H1 (cell line): Measurements from ENCODE around the gene LAMC3. TPM values are rescaled to one million over a fixed set of nuclear protein-coding genes. Genes with fewer than 3 reads are reported as not detected.

Experiments used
- CTCF ChIA-PET: fragments of 300-600 bp; sonication (Branson Sonifier 250); formaldehyde crosslinking; loops from one replicate; lab custom pipeline; 2021; ENCODE audit not compliant: partially characterized antibody; lab: Charles Lee
- POLR2A ChIA-PET: fragments of 300-600 bp; sonication (Branson Sonifier 250); formaldehyde crosslinking; loops from one replicate; lab custom pipeline; 2021; ENCODE audit warnings: inconsistent platforms; ENCODE audit not compliant: partially characterized antibody; lab: Charles Lee
- DNase-seq, 2 experiments: peaks; one replicate each; pipeline versions ENCODE4 v3.0.0 to v3.0.0-alpha.2; 2010 to 2022; ENCODE audit warnings: low spot score in 2 of 2, low read depth in 1 of 2, mixed read lengths in 1 of 2
- FAIRE-seq: peaks from 2 replicates; lab custom pipeline; 2011; peaks lifted over from hg19 to GRCh38; lab: Jason Lieb, UNC
- H2AFZ ChIP-seq: 2 replicates; pipeline ENCODE4 v1.8.1; 2012; ENCODE audit warnings: low read length, inconsistent platforms
- H2AK5ac ChIP-seq: 2 replicates; pipeline ENCODE4 v1.6.1; 2013; ENCODE audit warnings: low read depth, low read length
- H2BK120ac ChIP-seq: replicated peaks from 2 replicates; pipeline ENCODE3; 2013; ENCODE audit warnings: low read depth, low read length, inconsistent platforms
- H2BK12ac ChIP-seq: 2 replicates; pipeline ENCODE4 v1.6.1; 2013; ENCODE audit warnings: low read depth, low read length
- H2BK15ac ChIP-seq: 2 replicates; pipeline ENCODE4 v1.6.1; 2013; ENCODE audit warnings: low read length
- H2BK20ac ChIP-seq: 2 replicates; pipeline ENCODE4 v1.6.1; 2013; ENCODE audit warnings: low read length
- H2BK5ac ChIP-seq: 2 replicates; pipeline ENCODE4 v1.6.1; 2013; ENCODE audit warnings: low read depth, low read length
- H3K14ac ChIP-seq: 2 replicates; pipeline ENCODE4 v1.6.1; 2013; ENCODE audit warnings: inconsistent platforms; ENCODE audit not compliant: insufficient read length
- H3K18ac ChIP-seq: 2 replicates; pipeline ENCODE4 v1.6.1; 2013; ENCODE audit warnings: low read length; ENCODE audit errors: extremely low read depth
- H3K23ac ChIP-seq: 2 replicates; pipeline ENCODE4 v1.6.1; 2013; ENCODE audit warnings: inconsistent platforms; ENCODE audit not compliant: insufficient read length
- H3K23me2 ChIP-seq: 2 replicates; pipeline ENCODE4 v1.6.1; 2013; ENCODE audit warnings: low read depth, low read length
- H3K27ac ChIP-seq: 2 replicates; pipeline ENCODE4 v1.6.1; 2011; ENCODE audit warnings: low read depth, low read length, inconsistent platforms
- H3K27me3 ChIP-seq, 4 experiments: replicated peaks in 1 of 4; 1 replicate in 1 of 4; 2 replicates in 3 of 4; pipeline versions ENCODE4 v1.6.1 to v1.8.1; 2011 to 2013; ENCODE audit warnings: low read length in 3 of 4, mild to moderate bottlenecking in 3 of 4, inconsistent platforms in 2 of 4, mixed read lengths in 2 of 4, moderate library complexity in 1 of 4; ENCODE audit not compliant: control insufficient read depth in 3 of 4, insufficient read depth in 3 of 4; ENCODE audit errors: extremely low read depth in 1 of 4
- H3K36me3 ChIP-seq, 4 experiments: 2 replicates each; pipeline versions ENCODE4 v1.6.1 to v1.8.1; 2011 to 2013; ENCODE audit warnings: mild to moderate bottlenecking in 4 of 4, low read length in 3 of 4, moderate library complexity in 2 of 4, control low read depth in 1 of 4, inconsistent platforms in 1 of 4; ENCODE audit not compliant: insufficient read depth in 4 of 4, control insufficient read depth in 2 of 4
- H3K4ac ChIP-seq: replicated peaks from 2 replicates; pipeline ENCODE3; 2013; ENCODE audit warnings: low read length, low read depth, mixed read lengths, inconsistent platforms; ENCODE audit not compliant: insufficient read length
- H3K4me1 ChIP-seq, 4 experiments: replicated peaks in 1 of 4; 1 replicate in 1 of 4; 2 replicates in 3 of 4; pipeline versions ENCODE4 v1.6.1 to v1.8.1; 2011 to 2013; ENCODE audit warnings: low read length in 3 of 4, inconsistent platforms in 2 of 4, mixed read lengths in 1 of 4; ENCODE audit not compliant: insufficient read depth in 4 of 4, control insufficient read depth in 3 of 4
- H3K4me2 ChIP-seq, 2 experiments: 2 replicates each; pipeline versions ENCODE4 v1.6.1 to v1.8.1; 2011 to 2013; ENCODE audit warnings: low read depth in 2 of 2, low read length in 2 of 2, control low read depth in 1 of 2, inconsistent platforms in 1 of 2, mild to moderate bottlenecking in 1 of 2; ENCODE audit not compliant: insufficient read depth in 1 of 2
- H3K4me3 ChIP-seq, 4 experiments: fragments of 200-600, 300-600 bp in 1 of 4; sonication (generic), shearing (Covaris generic), sonication (Bioruptor Twin) in 1 of 4; 2 replicates each; pipeline versions ENCODE4 v1.5.1 to v1.8.1; 2011 to 2016; ENCODE audit warnings: low read length in 4 of 4, low read depth in 3 of 4, control low read depth in 2 of 4, inconsistent platforms in 2 of 4, mild to moderate bottlenecking in 2 of 4, mixed read lengths in 1 of 4, moderate library complexity in 1 of 4; ENCODE audit not compliant: insufficient read depth in 2 of 4; ENCODE audit errors: extremely low read depth in 1 of 4
- H3K56ac ChIP-seq: replicated peaks from 2 replicates; pipeline ENCODE3; 2013; ENCODE audit warnings: low read depth, mild to moderate bottlenecking, mixed read lengths, low read length, inconsistent platforms; ENCODE audit not compliant: insufficient read length
- H3K79me1 ChIP-seq: 2 replicates; pipeline ENCODE4 v1.6.1; 2013; ENCODE audit warnings: low read depth, low read length, control low read depth
- H3K79me2 ChIP-seq, 2 experiments: 2 replicates each; pipeline versions ENCODE4 v1.6.1 to v1.8.1; 2012 to 2013; ENCODE audit warnings: low read length in 2 of 2, mild to moderate bottlenecking in 2 of 2, inconsistent platforms in 1 of 2; ENCODE audit not compliant: insufficient read depth in 2 of 2, control insufficient read depth in 1 of 2
- H3K9ac ChIP-seq, 4 experiments: replicated peaks in 1 of 4; 1 replicate in 1 of 4; 2 replicates in 3 of 4; pipeline versions ENCODE4 v1.6.1 to v1.8.1; 2011 to 2013; ENCODE audit warnings: low read depth in 3 of 4, low read length in 3 of 4, control low read depth in 2 of 4, mild to moderate bottlenecking in 2 of 4, moderate library complexity in 2 of 4, inconsistent platforms in 1 of 4; ENCODE audit errors: extremely low read depth in 1 of 4
- H3K9me3 ChIP-seq, 2 experiments: 2 replicates each; pipeline versions ENCODE4 v1.6.1 to v1.8.1; 2012 to 2013; ENCODE audit warnings: mild to moderate bottlenecking in 2 of 2, moderate library complexity in 2 of 2, control low read depth in 1 of 2, inconsistent platforms in 1 of 2, low read depth in 1 of 2, low read length in 1 of 2, mixed read lengths in 1 of 2; ENCODE audit not compliant: insufficient read depth in 2 of 2
- H4K20me1 ChIP-seq, 2 experiments: replicated peaks in 1 of 2; 2 replicates each; pipeline versions ENCODE3 to v1.8.1; 2011 to 2013; ENCODE audit warnings: inconsistent platforms in 2 of 2, low read length in 2 of 2, mild to moderate bottlenecking in 1 of 2; ENCODE audit not compliant: insufficient read depth in 2 of 2, control insufficient read depth in 1 of 2
- H4K5ac ChIP-seq: 2 replicates; pipeline ENCODE4 v1.6.1; 2013; ENCODE audit warnings: low read length, low read depth, mixed read lengths, inconsistent platforms; ENCODE audit not compliant: insufficient read length
- H4K8ac ChIP-seq: 2 replicates; pipeline ENCODE4 v1.8.0; 2013; ENCODE audit warnings: mild to moderate bottlenecking, moderate library complexity, low read length, inconsistent platforms; ENCODE audit not compliant: insufficient read depth; ENCODE audit errors: extremely low read depth
- H4K91ac ChIP-seq: replicated peaks from 2 replicates; pipeline ENCODE3; 2013; ENCODE audit warnings: low read length, mixed read lengths, inconsistent platforms; ENCODE audit not compliant: insufficient read length
- HDAC6 ChIP-seq: IDR thresholded peaks from one replicate; pipeline ENCODE4 v1.7.1; 2012; ENCODE audit warnings: low read depth, mild to moderate bottlenecking, inconsistent platforms, low read length, moderate library complexity
- KDM1A ChIP-seq: fragments of 200-600, 300-600 bp; sonication (generic); IDR thresholded peaks from 2 replicates; pipeline ENCODE4 v1.7.1; 2016; ENCODE audit warnings: mild to moderate bottlenecking, low read length, borderline replicate concordance
- POLR2A ChIP-seq, 2 experiments: IDR thresholded peaks; 1 replicate in 1 of 2; 2 replicates in 1 of 2; pipeline ENCODE4 v1.6.1; 2011; ENCODE audit warnings: low read depth in 2 of 2, low read length in 2 of 2, mild to moderate bottlenecking in 2 of 2; ENCODE audit errors: control extremely low read depth in 1 of 2
- RFX5 ChIP-seq: IDR thresholded peaks from 2 replicates; pipeline ENCODE4 v1.6.1; 2011; ENCODE audit warnings: low read depth, low read length, improper control_type of control experiment, borderline replicate concordance
- SAP30 ChIP-seq: fragments of 300-600 bp; sonication (generic); IDR thresholded peaks from 2 replicates; pipeline ENCODE4 v1.7.1; 2012; ENCODE audit warnings: low read length, moderate library complexity, mild to moderate bottlenecking, inconsistent platforms; ENCODE audit not compliant: insufficient read depth, insufficient replicate concordance
- SUZ12 ChIP-seq: fragments of 200-600 bp; sonication (generic); IDR thresholded peaks from 2 replicates; pipeline ENCODE4 v1.6.1; 2012; ENCODE audit warnings: mild to moderate bottlenecking, inconsistent platforms, low read length, moderate library complexity, mixed read lengths
- WGBS, 2 experiments: shearing (Covaris generic) in 1 of 2; methylation state at CpG; one replicate each; pipeline versions ENCODE4 v1.1.6 to v1.1.7; 2013 to 2015; ENCODE audit warnings: low lambda C conversion rate in 2 of 2, mixed read lengths in 2 of 2, inconsistent platforms in 1 of 2, low coverage in 1 of 2, missing lambda C conversion rate in 1 of 2; ENCODE audit not compliant: insufficient replicate concordance in 2 of 2, insufficient coverage in 1 of 2, insufficient read length in 1 of 2; ENCODE audit errors: extremely low coverage in 1 of 2, missing lambda C conversion rate in 1 of 2; 5-methylcytosine and 5-hydroxymethylcytosine counted together
- polyA plus RNA-seq, 7 experiments: library from polyadenylated mRNA; depleted of rRNA in 3 of 7; stranded (reverse) in 5 of 7; unstranded in 2 of 7; fragments of >200 nt in 5 of 7; fragments of 200-250 nt in 2 of 7; gene quantifications; 1 replicate in 5 of 7; 2 replicates in 1 of 7; 4 replicates in 1 of 7; pipeline versions ENCODE4 v1.2.1 to v1.2.3, GENCODE V29; 2011 to 2013; ENCODE audit warnings: missing spikeins in 2 of 7, mixed read lengths in 2 of 7
- total RNA-seq: library from RNA; stranded (reverse); fragmentation: NEBNext Ultra II Directional; extraction: Animal tissue kit (Norgen Biotek cat#: 25700); gene quantifications from 2 replicates; pipeline ENCODE4 v1.2.1, GENCODE V29; 2021
- TF ChIP-seq, protein P1 (sequence below): IDR thresholded peaks from 2 replicates; pipeline ENCODE4 v1.6.1; 2011; ENCODE audit warnings: low read length, improper control_type of control experiment

Gene LAMC3
- total and polyA plus RNA-seq, 2 of the 8 experiments (the other 6 are each of a cell fraction or from before 2014, with no cell fraction given): 9.3 to 12.3 TPM

DNA sequence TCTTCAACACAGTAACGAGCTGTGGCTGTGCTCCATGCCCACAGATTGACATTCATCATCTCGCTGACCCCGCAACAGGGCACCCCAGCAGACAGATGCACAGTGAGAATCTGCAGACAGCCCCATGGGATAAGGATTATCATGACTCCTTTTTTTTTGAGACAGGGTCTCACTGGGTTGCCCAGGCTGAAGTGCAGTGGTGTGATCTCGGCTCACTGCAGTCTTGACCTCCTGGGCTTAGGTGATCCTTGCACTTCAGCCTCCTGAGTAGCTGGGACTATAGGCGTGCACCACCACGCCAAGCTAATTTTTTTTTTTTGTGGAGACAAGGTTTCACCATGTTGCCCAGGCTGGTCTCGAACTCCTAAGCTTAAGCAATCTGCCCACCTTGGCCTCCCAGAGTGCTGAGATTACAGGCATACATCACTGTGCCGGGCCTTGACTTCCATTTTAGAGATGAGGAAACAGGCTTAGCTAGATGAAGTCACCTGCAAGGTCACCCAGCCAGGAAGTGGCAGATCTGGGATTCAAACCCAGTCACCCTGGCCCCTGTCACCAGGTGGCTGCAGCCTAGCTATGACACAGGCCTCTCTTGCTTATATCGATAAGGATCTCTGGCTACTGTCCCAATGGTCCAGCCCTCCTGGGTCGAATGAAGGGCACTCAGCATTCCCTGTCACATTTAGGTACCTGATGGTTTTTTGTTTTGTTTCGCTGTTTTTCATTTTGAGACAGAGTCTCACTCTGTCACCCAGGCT lies 92.4 kb downstream of the LAMC3 start:
- H3K79me1 ChIP-seq: peaks cover 8% of the 10 kb centered on the region
- H2BK15ac ChIP-seq: no peak overlapping the region; the same call in 1 of the 2 replicates
- peaks cover 2 to 3% of the 10 kb centered on the region in 2 experiments for H4K20me1 ChIP-seq
- no peak overlapping the region for H4K91ac ChIP-seq
- peaks cover 8 to 60% (median 47%) of the 10 kb centered on the region in 4 experiments for H3K4me1 ChIP-seq
- TF ChIP-seq, protein P1, sequence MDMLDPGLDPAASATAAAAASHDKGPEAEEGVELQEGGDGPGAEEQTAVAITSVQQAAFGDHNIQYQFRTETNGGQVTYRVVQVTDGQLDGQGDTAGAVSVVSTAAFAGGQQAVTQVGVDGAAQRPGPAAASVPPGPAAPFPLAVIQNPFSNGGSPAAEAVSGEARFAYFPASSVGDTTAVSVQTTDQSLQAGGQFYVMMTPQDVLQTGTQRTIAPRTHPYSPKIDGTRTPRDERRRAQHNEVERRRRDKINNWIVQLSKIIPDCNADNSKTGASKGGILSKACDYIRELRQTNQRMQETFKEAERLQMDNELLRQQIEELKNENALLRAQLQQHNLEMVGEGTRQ: no peak
- no peak for TF ChIP-seq RFX5
- TF ChIP-seq SUZ12: no peak
- TF ChIP-seq HDAC6: no peak
- no peak for TF ChIP-seq KDM1A
- TF ChIP-seq POLR2A (IDR thresholded peaks at IDR 0.05; ENCODE audit: control extremely low read depth in 1 of 2, low read depth in 2 of 2, low read length in 2 of 2): 0 out of 3 replicates have a peak, but pooled peaks of 1 of the 2 experiments have one; percentile 22
- TF ChIP-seq SAP30: no peak
- no peak overlapping the region for H2AFZ ChIP-seq
- ChIA-PET CTCF (interaction anchor here (0.6 to 6.3 kb wide), 9 partner anchors 10 to 402 kb away, joined by 3 to 47 read pairs (median 4); partner anchors contain the start of gene NUP214), POLR2A (interaction anchor here (0.6 to 29.0 kb wide), 6 partner anchors 17 to 1650 kb away, joined by 3 to 751 read pairs (median 6); partner anchors contain the start of gene NUP214)
- H3K4me2 ChIP-seq: no peak overlapping the region
- FAIRE-seq (no peak), DNase-seq (no peak)
- no peak overlapping the region for H3K56ac ChIP-seq
- H2AK5ac ChIP-seq: no peak overlapping the region
- no peak overlapping the region for H4K8ac ChIP-seq
- H2BK12ac ChIP-seq: 0 out of 2 replicates have a peak overlapping the region, but pooled peaks have one; percentile 14
- H2BK20ac ChIP-seq: no peak overlapping the region
- H3K9me3 ChIP-seq: no peaks in the 10 kb centered on the region
- no peaks in the 10 kb centered on the region for H3K27me3 ChIP-seq
- H3K9ac ChIP-seq: no peak overlapping the region
- H3K23ac ChIP-seq: no peak overlapping the region
- no peak overlapping the region; the same call in none of the 2 replicates for H2BK5ac ChIP-seq
- H2BK120ac ChIP-seq: no peak overlapping the region
- H3K79me2 ChIP-seq: peaks cover 0 to 18% of the 10 kb centered on the region in 2 experiments; a peak in 1 of 4 replicates
- no peak overlapping the region for H4K5ac ChIP-seq
- 94% methylated on average over 11 of the region's 11 CpGs; no CpG with 5 or more reads in 1 of the 2 experiments for WGBS, 2 experiments
- H3K23me2 ChIP-seq: peaks cover 4% of the 10 kb centered on the region
- H3K36me3 ChIP-seq: peaks cover 5 to 28% (median 8%) of the 10 kb centered on the region in 4 experiments; a peak in 7 of 8 replicates
- no peak overlapping the region for H3K4ac ChIP-seq
- H3K14ac ChIP-seq: no peak overlapping the region
- no peak overlapping the region for H3K4me3 ChIP-seq
- no peak overlapping the region for H3K18ac ChIP-seq
- H3K27ac ChIP-seq: no peak overlapping the region
